Endometrial microvascular endothelial cells (primary cell): Measurements from ENCODE around the gene FGF22. TPM values are rescaled to one million over a fixed set of nuclear protein-coding genes. Genes with fewer than 3 reads are reported as not detected.
"Not testable (repeated sequence)": the region's sequence is repeated elsewhere in the genome, so short reads cannot be mapped to it uniquely, and the experiment has no call there.

Source experiments
- in situ Hi-C: cut with HindIII; loops from 2 replicates; pipeline ENCODE4 v1.10.0; 2017; ENCODE audit warnings: low sequenced_read_pairs, low pct_unique_long_range_greater_than_20kb; ENCODE audit errors: inconsistent ontology term
- total RNA-seq: library from RNA; depleted of rRNA; stranded (reverse); fragments of >200 nt; gene quantifications from one replicate; pipeline ENCODE4 v1.2.3, GENCODE V29; 2015; ENCODE audit errors: inconsistent ontology term

Gene FGF22
- total RNA-seq, 1 donor from 2014 or later: not detected

- in situ Hi-C loops: not testable (repeated sequence)
These were observed 29.2 kb downstream of the FGF22 start for GRCh38 chr19:668675-669434.

GRCh38 chr19:670609-671075 lies 31.0 kb downstream of the FGF22 start:
- in situ Hi-C loops: no loop called here

- in situ Hi-C loops: no loop called here
These were observed 34.8 kb downstream of the FGF22 start for GRCh38 chr19:674282-675151.

GRCh38 chr19:676007-676338 lies 36.3 kb downstream of the FGF22 start:
- in situ Hi-C loops: no loop called here

GRCh38 chr19:676339-677105 lies 36.8 kb downstream of the FGF22 start, which contains the start of gene FSTL3:
Gene FSTL3 (plus strand): TSS chr19:676392. CDS start chr19:676424, 32 bp downstream.
- in situ Hi-C loops: no loop called here

- in situ Hi-C loops: no loop called here
These were observed 37.5 kb downstream of the FGF22 start for GRCh38 chr19:677201-677600.

GRCh38 chr19:677601-678436 lies 38.1 kb downstream of the FGF22 start:
- in situ Hi-C loops: no loop called here

GRCh38 chr19:678791-679388 lies 39.2 kb downstream of the FGF22 start:
- in situ Hi-C loops: no loop called here

GRCh38 chr19:679418-680286 lies 40.0 kb downstream of the FGF22 start:
- in situ Hi-C loops: no loop called here

GRCh38 chr19:680287-681028 lies 40.8 kb downstream of the FGF22 start:
- in situ Hi-C loops: no loop called here

- in situ Hi-C loops: no loop called here
These were observed 41.6 kb downstream of the FGF22 start for GRCh38 chr19:681029-682019.

- in situ Hi-C loops: no loop called here
These were observed 43.1 kb downstream of the FGF22 start for GRCh38 chr19:682678-683320.

GRCh38 chr19:685454-685931 lies 45.8 kb downstream of the FGF22 start:
- in situ Hi-C loops: no loop called here

GRCh38 chr19:686589-687297 lies 47.1 kb downstream of the FGF22 start:
- in situ Hi-C loops: no loop called here
